GM12865 (cell line): ENCODE measurements around the gene TNIK.

Source experiments
- DNase-seq: peaks from one replicate; pipeline ENCODE4 v3.0.0; 2010; ENCODE audit warnings: low read depth
- H3K4me3 ChIP-seq: 2 replicates; pipeline ENCODE4 v1.5.1; 2011; ENCODE audit warnings: mild to moderate bottlenecking, low read depth, low read length, control low read depth
- CTCF ChIP-seq: IDR thresholded peaks from 2 replicates; pipeline ENCODE4 v1.5.1; 2011; ENCODE audit warnings: low read length, control low read depth, low read depth, inconsistent platforms; ENCODE audit not compliant: insufficient read depth; ENCODE audit errors: missing control alignments

Gene TNIK

GRCh38 chr3:171412054-171412453 is 48.2 kb downstream of the TNIK start:
- no peak for DNase-seq
- H3K4me3 ChIP-seq = no peak overlapping the region
- TF ChIP-seq CTCF = no peak

- no peak for DNase-seq
- no peak for TF ChIP-seq CTCF
- H3K4me3 ChIP-seq = no peak overlapping the region
Measured at GRCh38 chr3:171410186-171410585, 50.0 kb downstream of the TNIK start.

GRCh38 chr3:171407759-171408158 is 52.4 kb downstream of the TNIK start:
- no peak for TF ChIP-seq CTCF
- H3K4me3 ChIP-seq = no peak overlapping the region
- no peak for DNase-seq

- TF ChIP-seq CTCF = no peak
- no peak for DNase-seq
Measured at GRCh38 chr3:171404376-171404967, 55.7 kb downstream of the TNIK start.

GRCh38 chr3:171402281-171402680 is 57.9 kb downstream of the TNIK start:
- no peak for TF ChIP-seq CTCF
- DNase-seq = no peak
- no peak overlapping the region for H3K4me3 ChIP-seq

More at GRCh38 chr3:171404376-171404967, 55.7 kb downstream of the TNIK start:
- no peak overlapping the region for H3K4me3 ChIP-seq

GRCh38 chr3:171401432-171401831 is 58.8 kb downstream of the TNIK start:
- TF ChIP-seq CTCF = no peak
- no peak for DNase-seq

GRCh38 chr3:171399842-171400241 is 60.4 kb downstream of the TNIK start:
- TF ChIP-seq CTCF = no peak
- no peak for DNase-seq

More at GRCh38 chr3:171401432-171401831, 58.8 kb downstream of the TNIK start:
- no peak overlapping the region for H3K4me3 ChIP-seq

More at GRCh38 chr3:171399842-171400241, 60.4 kb downstream of the TNIK start:
- H3K4me3 ChIP-seq = no peak overlapping the region
